Measurements from ENCODE around the gene C8G.

DNA sequence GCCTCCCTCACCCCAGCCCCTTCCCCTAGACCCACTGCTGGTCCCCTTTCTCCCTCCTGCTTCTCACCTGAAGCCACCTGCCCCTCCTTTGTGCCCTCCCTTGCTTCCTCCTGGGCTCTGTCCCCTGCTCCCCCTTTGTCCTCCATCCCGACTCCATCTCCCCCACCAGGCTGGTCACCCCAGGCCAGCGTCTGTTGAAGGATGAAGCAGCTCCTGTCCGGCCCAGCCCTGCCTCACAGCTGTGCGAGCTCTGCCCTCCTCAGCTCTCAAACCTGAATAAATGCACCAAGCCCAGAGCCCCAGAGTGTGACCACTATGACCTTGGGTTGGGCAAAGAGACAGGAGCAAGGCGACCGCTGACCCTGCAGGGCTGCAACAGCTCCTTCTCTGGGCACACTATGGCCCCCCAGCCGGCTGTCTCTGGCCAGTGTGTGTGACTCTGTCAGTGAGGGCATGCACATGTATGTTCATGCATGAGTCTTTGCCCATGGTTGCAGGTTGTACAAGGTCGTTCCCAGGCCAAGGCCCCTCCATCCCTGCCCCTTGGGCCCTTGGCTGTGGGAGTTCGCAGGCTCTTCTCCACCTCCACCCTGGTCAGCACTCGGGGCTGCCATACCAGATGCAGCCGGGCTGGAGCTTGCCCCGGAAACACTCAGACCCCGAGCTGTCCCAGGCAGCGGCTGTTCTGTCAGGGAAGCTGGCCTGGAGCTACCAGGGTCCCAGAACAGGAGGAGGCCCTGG, 10.3 kb downstream of the C8G start:
- TF ChIP-seq POLR2A (IDR thresholded peaks at IDR 0.05; ENCODE audit: insufficient read depth in 1 of 2, low read depth in 2 of 2, low read length in 2 of 2), result no peak
- TF ChIP-seq ZNF343 (CRISPR knock-in tag; IDR thresholded peaks at IDR 0.05), result no peak
- TF ChIP-seq CHD2 (IDR thresholded peaks at IDR 0.05; ENCODE audit: low read depth, low read length), result no peak
- no peak for TF ChIP-seq U2AF2 (IDR thresholded peaks at IDR 0.05; ENCODE audit: low read depth, low read length)
- TF ChIP-seq, protein P1, sequence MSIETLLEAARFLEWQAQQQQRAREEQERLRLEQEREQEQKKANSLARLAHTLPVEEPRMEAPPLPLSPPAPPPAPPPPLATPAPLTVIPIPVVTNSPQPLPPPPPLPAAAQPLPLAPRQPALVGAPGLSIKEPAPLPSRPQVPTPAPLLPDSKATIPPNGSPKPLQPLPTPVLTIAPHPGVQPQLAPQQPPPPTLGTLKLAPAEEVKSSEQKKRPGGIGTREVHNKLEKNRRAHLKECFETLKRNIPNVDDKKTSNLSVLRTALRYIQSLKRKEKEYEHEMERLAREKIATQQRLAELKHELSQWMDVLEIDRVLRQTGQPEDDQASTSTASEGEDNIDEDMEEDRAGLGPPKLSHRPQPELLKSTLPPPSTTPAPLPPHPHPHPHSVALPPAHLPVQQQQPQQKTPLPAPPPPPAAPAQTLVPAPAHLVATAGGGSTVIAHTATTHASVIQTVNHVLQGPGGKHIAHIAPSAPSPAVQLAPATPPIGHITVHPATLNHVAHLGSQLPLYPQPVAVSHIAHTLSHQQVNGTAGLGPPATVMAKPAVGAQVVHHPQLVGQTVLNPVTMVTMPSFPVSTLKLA (IDR thresholded peaks at IDR 0.05), result no peak
